Esophagus (tissue), 2 donors: ENCODE results near the gene NOC4L. TPM values are rescaled to one million over a fixed set of nuclear protein-coding genes. Genes with fewer than 3 reads are reported as not detected.

Experiments
- H3K27ac ChIP-seq, 2 donors: one replicate each; pipeline ENCODE4 v1.5.1; 2013; ENCODE audit warnings: low read depth in 2 of 2, mild to moderate bottlenecking in 2 of 2, inconsistent platforms in 1 of 2, low read length in 1 of 2, moderate library complexity in 1 of 2
- H3K27me3 ChIP-seq, 2 donors: one replicate each; pipeline ENCODE4 v1.6.1; 2013; ENCODE audit warnings: low read length in 2 of 2, control low read depth in 1 of 2, mild to moderate bottlenecking in 1 of 2; ENCODE audit not compliant: insufficient read depth in 2 of 2, control insufficient read depth in 1 of 2
- H3K36me3 ChIP-seq, 2 donors: one replicate each; pipeline ENCODE4 v1.6.1; 2013; ENCODE audit warnings: low read length in 1 of 2; ENCODE audit not compliant: control insufficient read depth in 2 of 2, insufficient read depth in 2 of 2
- H3K4me1 ChIP-seq, 2 donors: one replicate each; pipeline ENCODE4 v1.6.1; 2013; ENCODE audit warnings: low read length in 1 of 2; ENCODE audit not compliant: control insufficient read depth in 2 of 2, insufficient read depth in 2 of 2
- H3K4me3 ChIP-seq, 2 donors: one replicate each; pipeline ENCODE4 v1.5.1; 2013; ENCODE audit warnings: low read length in 2 of 2, mild to moderate bottlenecking in 2 of 2, low read depth in 1 of 2, moderate library complexity in 1 of 2
- H3K9me3 ChIP-seq, 2 donors: one replicate each; pipeline ENCODE4 v1.6.1; 2013; ENCODE audit warnings: mild to moderate bottlenecking in 2 of 2, low read depth in 1 of 2, low read length in 1 of 2, moderate library complexity in 1 of 2; ENCODE audit not compliant: control insufficient read depth in 2 of 2, insufficient read depth in 1 of 2
- WGBS, 2 donors: extraction: QIAGEN DNeasy Blood & Tissue Kit; methylation state at CpG; one replicate each; pipeline ENCODE4 v1.1.7; 2013; 5-methylcytosine and 5-hydroxymethylcytosine counted together
- polyA plus RNA-seq, 2 donors: library from polyadenylated mRNA; stranded (reverse); fragments of 200-250 nt; gene quantifications; one replicate each; pipeline ENCODE4 v1.2.3, GENCODE V29; 2013
- donor health status: healthy with polysubstance abuse.
- donor health status: Bipolar disorder and iron deficiency.

Gene NOC4L
- polyA plus RNA-seq, 2 donors: 20.6 to 22.7 TPM

GRCh38 chr12:132118876-132119275, 25.4 kb upstream of the NOC4L start:
- WGBS, 2 donors: 91 to 94% methylated on average over 22 of the region's 22 CpGs
- no peaks in the 10 kb centered on the region for H3K27me3 ChIP-seq
- H3K36me3 ChIP-seq: peaks cover 17 to 36% of the 10 kb centered on the region in 2 donors
- H3K4me1 ChIP-seq: no peaks in the 10 kb centered on the region
- H3K9me3 ChIP-seq: no peaks in the 10 kb centered on the region
- H3K27ac ChIP-seq: no peak overlapping the region
- H3K4me3 ChIP-seq: no peak overlapping the region

GRCh38 chr12:132121283-132121682, 23.0 kb upstream of the NOC4L start:
- Histone ChIP-seq H3K4me1 (no peaks in the 10 kb centered on the region), H3K4me3 (no peak overlapping the region), H3K36me3 (peaks cover 8 to 35% of the 10 kb centered on the region in 2 donors), H3K27ac (no peak overlapping the region), H3K27me3 (no peaks in the 10 kb centered on the region), H3K9me3 (no peaks in the 10 kb centered on the region)
- WGBS, 2 donors: 93 to 95% methylated on average over 14 of the region's 14 CpGs

GRCh38 chr12:132123970-132124765, 20.1 kb upstream of the NOC4L start:
- Histone ChIP-seq H3K4me3 (no peak overlapping the region), H3K27ac (no peak overlapping the region), H3K36me3 (peaks cover 8 to 33% of the 10 kb centered on the region in 2 donors), H3K9me3 (peaks cover 0 to 4% of the 10 kb centered on the region in 2 donors), H3K27me3 (no peaks in the 10 kb centered on the region), H3K4me1 (no peaks in the 10 kb centered on the region)
- 90 to 97% methylated on average over 12 of the region's 12 CpGs for WGBS, 2 donors

DNA sequence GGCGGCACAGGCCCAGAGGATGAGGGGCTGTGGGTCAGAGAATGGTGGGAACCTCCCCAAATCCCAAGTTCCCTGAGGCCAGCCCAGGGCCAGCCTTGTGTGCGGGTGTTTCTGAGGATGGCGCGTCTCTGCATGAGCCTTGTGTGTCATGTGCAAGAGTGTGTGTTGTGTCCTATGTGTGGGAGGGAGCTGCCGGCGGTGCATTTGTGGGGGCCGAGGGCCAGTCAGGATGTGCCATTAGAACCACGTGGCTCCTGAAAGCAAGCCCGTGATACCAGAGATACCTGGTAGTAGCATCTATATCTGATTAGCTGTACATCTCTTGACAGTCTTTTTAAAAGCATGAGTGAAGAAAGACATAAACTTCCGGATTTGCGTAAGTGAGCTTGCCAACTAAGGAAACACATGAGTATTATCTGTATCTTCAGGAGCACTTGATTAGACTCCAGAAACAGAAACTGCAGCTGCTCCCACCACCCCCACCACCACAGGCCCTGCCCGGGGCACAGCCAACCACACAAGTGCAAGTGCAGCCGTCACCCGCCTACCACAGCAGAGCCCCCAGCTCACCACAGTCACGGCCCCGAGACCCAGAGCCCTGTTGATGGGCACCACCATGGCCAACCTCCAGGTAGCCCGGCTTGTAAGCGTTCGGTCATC, 19.4 kb upstream of the NOC4L start:
- H3K36me3 ChIP-seq: peaks cover 8 to 33% of the 10 kb centered on the region in 2 donors
- H3K9me3 ChIP-seq: peaks cover 0 to 4% of the 10 kb centered on the region in 2 donors
- no peak overlapping the region for H3K27ac ChIP-seq
- H3K4me3 ChIP-seq: no peak overlapping the region
- no peaks in the 10 kb centered on the region for H3K4me1 ChIP-seq
- no peaks in the 10 kb centered on the region for H3K27me3 ChIP-seq
- 90 to 94% methylated on average over 19 of the region's 19 CpGs for WGBS, 2 donors

DNA sequence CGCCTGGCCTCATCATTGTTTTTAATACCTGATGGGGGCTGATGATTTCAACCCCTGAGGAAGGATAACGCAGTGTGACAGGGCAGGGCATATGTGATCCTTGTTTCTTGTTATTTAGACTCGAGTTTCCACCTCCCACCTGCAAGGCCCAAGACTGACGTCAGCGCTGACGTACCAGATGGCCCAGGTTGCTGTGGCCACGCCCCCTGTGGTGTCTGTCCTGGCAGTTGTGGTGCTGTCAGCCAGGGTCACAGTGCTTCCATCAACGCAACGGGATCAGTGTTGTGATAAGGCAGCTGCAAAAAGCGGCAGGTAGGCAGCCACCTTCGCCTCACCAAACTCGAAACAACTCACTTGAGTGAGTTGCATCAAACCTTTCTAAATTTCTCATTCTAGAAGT, 18.5 kb upstream of the NOC4L start:
- Histone ChIP-seq H3K27me3 (no peaks in the 10 kb centered on the region), H3K4me3 (no peak overlapping the region), H3K9me3 (peaks cover 0 to 4% of the 10 kb centered on the region in 2 donors), H3K4me1 (no peaks in the 10 kb centered on the region), H3K27ac (no peak overlapping the region), H3K36me3 (peaks cover 8 to 29% of the 10 kb centered on the region in 2 donors)
- 96 to 97% methylated on average over 12 of the region's 12 CpGs for WGBS, 2 donors

DNA sequence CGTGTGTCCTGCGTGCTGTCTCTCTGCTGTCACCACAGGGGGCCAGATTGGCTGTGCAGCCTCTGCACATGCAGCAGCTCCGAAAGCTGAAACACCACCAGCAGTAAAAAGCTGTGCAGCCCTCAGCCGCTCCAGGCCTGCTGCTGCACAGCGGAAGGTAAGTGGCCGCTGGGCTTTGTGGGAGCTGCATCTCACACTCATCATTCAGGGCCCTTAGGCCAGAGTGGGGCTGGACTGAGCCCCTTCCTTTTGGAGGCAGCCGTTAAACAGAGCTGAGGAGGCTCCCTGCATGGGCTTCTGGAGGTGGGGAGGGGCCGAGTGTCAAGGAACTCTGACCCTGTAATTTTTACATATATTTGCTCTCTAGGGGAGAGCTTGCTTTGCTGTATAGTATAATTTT, 17.2 kb upstream of the NOC4L start:
- Histone ChIP-seq H3K36me3 (peaks cover 4 to 24% of the 10 kb centered on the region in 2 donors), H3K27ac (no peak overlapping the region), H3K27me3 (no peaks in the 10 kb centered on the region), H3K4me3 (no peak overlapping the region), H3K4me1 (no peaks in the 10 kb centered on the region), H3K9me3 (peaks cover 0 to 4% of the 10 kb centered on the region in 2 donors)
- WGBS, 2 donors: 96 to 97% methylated on average over 8 of the region's 8 CpGs

GRCh38 chr12:132129007-132129406, 15.2 kb upstream of the NOC4L start:
- Histone ChIP-seq H3K9me3 (peaks cover 0 to 4% of the 10 kb centered on the region in 2 donors), H3K27me3 (no peaks in the 10 kb centered on the region), H3K36me3 (peaks cover 0 to 18% of the 10 kb centered on the region in 2 donors), H3K4me1 (no peaks in the 10 kb centered on the region), H3K4me3 (no peak overlapping the region), H3K27ac (no peak overlapping the region)
- WGBS, 2 donors: 97 to 99% methylated on average over 3 of the region's 3 CpGs

GRCh38 chr12:132130690-132131089, 13.6 kb upstream of the NOC4L start:
- Histone ChIP-seq H3K27ac (no peak overlapping the region), H3K36me3 (peaks cover 0 to 11% of the 10 kb centered on the region in 2 donors), H3K4me1 (no peaks in the 10 kb centered on the region), H3K9me3 (peaks cover 0 to 4% of the 10 kb centered on the region in 2 donors), H3K27me3 (no peaks in the 10 kb centered on the region), H3K4me3 (no peak overlapping the region)
- WGBS, 2 donors: 91 to 93% methylated on average over 14 of the region's 14 CpGs

- H3K27ac ChIP-seq: no peak overlapping the region
- no peaks in the 10 kb centered on the region for H3K4me1 ChIP-seq
- H3K27me3 ChIP-seq: no peaks in the 10 kb centered on the region
- no peak overlapping the region for H3K4me3 ChIP-seq
- peaks cover 0 to 9% of the 10 kb centered on the region in 2 donors for H3K36me3 ChIP-seq
- peaks cover 0 to 4% of the 10 kb centered on the region in 2 donors for H3K9me3 ChIP-seq
- WGBS, 2 donors: 96 to 98% methylated on average over 14 of the region's 14 CpGs
Observed at GRCh38 chr12:132131229-132131628, 13.0 kb upstream of the NOC4L start.
